Measurements from ENCODE around the gene CHRNA7.
"Not testable (repeated sequence)": the region's sequence is repeated elsewhere in the genome, so short reads cannot be mapped to it uniquely, and the experiment has no call there.

CHRNA7 gene

GRCh38 chr15:32166270-32166669, 136.0 kb downstream of the CHRNA7 start:
- in situ Hi-C loops (cut with HindIII; ENCODE audit: low sequenced_read_pairs): not testable (repeated sequence)

GRCh38 chr15:32167913-32168312, 137.6 kb downstream of the CHRNA7 start:
- in situ Hi-C loops (cut with HindIII; ENCODE audit: low sequenced_read_pairs): not testable (repeated sequence)

GRCh38 chr15:32180579-32180978, 150.3 kb downstream of the CHRNA7 start:
- in situ Hi-C loops (cut with HindIII; ENCODE audit: low sequenced_read_pairs): not testable (repeated sequence)

GRCh38 chr15:32193780-32194179, 163.5 kb downstream of the CHRNA7 start:
- in situ Hi-C loops (cut with HindIII; ENCODE audit: low sequenced_read_pairs): not testable (repeated sequence)

- in situ Hi-C loops (cut with HindIII; ENCODE audit: low sequenced_read_pairs): not testable (repeated sequence)
These were observed 165.9 kb downstream of the CHRNA7 start for GRCh38 chr15:32196206-32196605.

GRCh38 chr15:32198938-32199337, 168.6 kb downstream of the CHRNA7 start:
- in situ Hi-C loops (cut with HindIII; ENCODE audit: low sequenced_read_pairs): not testable (repeated sequence)

- in situ Hi-C loops (cut with HindIII; ENCODE audit: low sequenced_read_pairs): not testable (repeated sequence)
These were observed 178.8 kb downstream of the CHRNA7 start for GRCh38 chr15:32209081-32209480.

GRCh38 chr15:32218666-32219065, 188.4 kb downstream of the CHRNA7 start:
- in situ Hi-C loops (cut with HindIII; ENCODE audit: low sequenced_read_pairs): no loop called here

Measured in DLD1 (cell line).